ENCODE measurements around the gene MIF4GD.
"Not testable (repeated sequence)": the region's sequence is repeated elsewhere in the genome, so short reads cannot be mapped to it uniquely, and the experiment has no call there.

Gene MIF4GD

DNA sequence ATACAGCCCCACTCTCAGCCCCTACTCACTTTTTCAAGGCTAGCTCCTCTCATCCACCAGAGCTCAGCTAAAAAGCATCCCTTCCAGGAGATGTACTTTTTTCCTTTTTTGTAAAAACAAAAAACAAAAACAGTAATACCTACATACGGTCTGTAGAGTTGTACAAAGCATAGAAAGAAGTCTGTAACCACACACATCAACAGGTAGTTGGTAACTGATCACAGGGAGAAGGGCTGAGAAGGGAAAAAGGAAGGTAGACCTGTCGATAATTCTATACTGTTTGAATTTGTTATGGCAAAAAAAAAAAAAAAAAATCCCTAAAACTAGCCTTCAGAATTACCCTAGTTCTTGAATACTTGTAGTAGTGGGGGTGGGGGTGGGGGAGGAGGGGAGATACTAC is 17.3 kb upstream of the MIF4GD start:
- no peak for DNase-seq

DNA sequence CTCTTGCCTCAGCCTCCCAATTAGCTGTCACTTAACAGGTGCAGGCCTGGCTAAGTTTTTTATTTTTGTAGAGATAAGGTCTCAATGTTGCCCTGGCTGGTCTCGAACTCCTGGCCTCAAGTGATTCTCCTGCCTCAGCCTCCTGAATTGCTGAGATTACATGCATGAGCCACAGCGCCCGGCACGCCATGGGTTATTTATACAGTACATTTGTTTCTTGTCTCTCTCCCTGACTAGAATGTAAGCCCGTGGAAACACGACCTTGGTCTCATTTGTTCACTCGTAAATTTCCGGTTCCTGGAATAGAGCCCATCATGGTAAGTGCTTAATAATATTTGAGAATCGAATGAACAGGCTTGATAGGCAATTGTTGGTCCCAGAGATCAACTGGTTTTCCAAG is 16.2 kb upstream of the MIF4GD start:
- no peak for DNase-seq

DNA sequence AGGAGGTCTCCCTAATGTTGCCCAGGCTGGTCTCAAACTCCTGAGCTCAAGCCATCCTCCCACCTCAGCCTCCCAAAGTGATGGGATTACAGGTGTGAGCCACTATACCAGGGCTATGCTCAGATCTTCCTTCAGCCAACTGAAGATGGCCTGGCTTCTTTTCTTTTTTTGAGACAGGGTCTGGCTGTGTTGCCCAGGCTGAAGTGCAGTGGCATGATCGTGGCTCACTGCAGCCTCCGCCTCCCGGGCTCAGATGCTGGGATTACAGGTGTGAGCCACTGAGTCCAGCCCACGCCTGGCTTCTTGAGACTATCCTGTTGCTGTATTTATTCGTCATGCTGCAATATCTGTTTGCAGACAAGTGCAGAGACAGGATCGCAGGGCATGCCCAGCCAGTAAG is 14.1 kb upstream of the MIF4GD start:
- no peak for DNase-seq

- DNase-seq: not testable (repeated sequence)
Measured at GRCh38 chr17:75280189-75280588, 9.2 kb upstream of the MIF4GD start.

- DNase-seq: no peak
Measured at GRCh38 chr17:75277664-75278071, 6.6 kb upstream of the MIF4GD start.

- DNase-seq: no peak
Measured at GRCh38 chr17:75273977-75274708, 3.1 kb upstream of the MIF4GD start.

- DNase-seq: no peak
Measured at GRCh38 chr17:75272848-75273184, 1.8 kb upstream of the MIF4GD start.

GRCh38 chr17:75271955-75272847 is 1.2 kb upstream of the MIF4GD start:
- DNase-seq: no peak

DNA sequence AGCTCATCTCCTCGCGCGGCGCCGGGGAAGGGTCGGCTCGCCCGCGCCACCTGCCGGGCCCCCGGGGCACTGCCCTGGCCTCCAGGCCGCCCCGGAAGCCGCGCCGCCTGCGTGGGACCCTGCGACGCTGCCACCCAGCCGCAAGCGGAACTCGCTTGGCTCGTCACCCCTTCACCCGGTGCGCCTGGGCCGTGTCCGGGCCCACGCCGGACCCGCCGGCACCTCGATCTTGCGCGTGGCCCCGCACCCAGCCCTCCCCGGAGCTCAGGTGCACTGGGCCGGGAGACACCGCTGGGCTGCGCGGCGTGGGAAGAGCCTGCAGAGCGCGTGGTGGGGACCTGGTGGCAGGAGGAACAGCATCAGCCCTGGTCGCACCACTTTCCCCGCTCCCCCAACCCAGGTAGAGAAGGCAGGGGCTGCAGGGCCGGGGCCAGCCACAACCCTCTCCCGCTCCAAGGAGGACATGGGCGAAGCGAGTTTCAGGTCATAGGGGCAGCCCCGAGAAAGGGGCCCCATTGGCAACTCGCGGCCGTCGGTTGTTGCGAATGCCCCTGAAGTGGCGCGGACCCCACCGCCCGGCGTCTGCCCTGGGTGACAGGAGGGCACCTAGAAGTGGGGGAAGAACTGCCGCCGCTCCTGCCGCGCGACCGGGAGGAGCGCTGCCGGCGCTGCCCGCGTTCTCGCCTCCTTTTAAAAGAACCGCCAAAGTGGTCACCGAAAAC is 363 bp upstream of the MIF4GD start:
- DNase-seq: peak; percentile 72 to 86 (median 80)

DNA sequence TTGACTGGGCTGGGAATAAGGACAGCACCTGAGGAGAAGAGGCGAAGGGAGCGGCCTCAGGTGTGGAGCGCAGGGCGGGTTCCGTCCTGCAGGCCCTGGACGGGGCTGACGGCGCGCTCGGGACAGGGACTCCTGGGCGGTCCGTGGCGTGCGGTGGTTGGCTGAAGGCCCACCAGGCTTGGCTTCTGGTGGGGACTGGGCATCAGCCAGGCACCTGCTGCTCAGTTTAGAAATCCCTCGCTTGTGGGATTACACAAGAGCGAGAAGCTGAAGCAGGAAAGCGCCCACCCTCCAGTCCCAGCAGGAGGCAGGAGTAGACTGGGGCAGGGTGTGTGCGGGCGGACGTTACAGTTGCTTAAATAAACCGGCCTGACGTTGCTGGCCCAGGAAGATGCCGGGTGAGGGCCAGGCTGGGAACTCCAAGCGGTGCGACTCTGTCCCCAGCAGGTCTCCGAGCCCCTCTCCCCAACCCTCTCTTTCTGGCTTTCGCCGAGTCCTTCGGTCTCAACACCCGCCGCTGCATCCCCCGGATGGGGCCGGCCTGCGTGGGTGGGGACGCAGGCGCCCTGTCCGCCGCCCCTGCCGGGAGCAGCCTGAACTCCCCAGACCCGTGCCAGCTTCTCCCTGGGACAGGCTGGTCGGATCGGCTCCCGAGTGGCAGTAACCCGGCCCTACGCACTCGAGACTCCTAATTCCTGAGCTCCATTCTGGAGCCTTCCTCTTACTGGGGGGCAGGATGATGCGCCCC is 639 bp downstream of the MIF4GD start:
- peak in 3 of 4 experiments; percentile 22 to 29 (median 22) for DNase-seq

- DNase-seq: no peak
Measured at GRCh38 chr17:75269844-75270217, 1.2 kb downstream of the MIF4GD start.

GRCh38 chr17:75267411-75268232 is 3.4 kb downstream of the MIF4GD start:
- DNase-seq: no peak

DNA sequence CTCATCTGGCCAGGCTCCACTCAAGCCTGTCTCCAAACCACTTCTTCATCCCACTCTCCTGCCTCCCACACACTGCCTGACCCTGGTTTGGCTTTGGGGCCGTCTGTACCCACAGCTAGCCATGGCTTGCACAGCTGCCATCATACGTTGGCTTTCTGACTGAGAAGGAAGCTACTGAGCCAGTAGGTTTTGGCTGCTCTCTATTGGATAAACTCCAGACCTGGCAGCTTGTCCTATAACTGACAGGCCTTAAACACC is 3.9 kb downstream of the MIF4GD start:
- DNase-seq: no peak

- DNase-seq: no peak
Measured at GRCh38 chr17:75266316-75267152, 4.5 kb downstream of the MIF4GD start.

GRCh38 chr17:75265614-75266315 is 5.3 kb downstream of the MIF4GD start:
- no peak for DNase-seq

- no peak for DNase-seq
Measured at GRCh38 chr17:75263055-75263454, 8.0 kb downstream of the MIF4GD start.

- DNase-seq: no peak
Measured at GRCh38 chr17:75262112-75262606, 8.9 kb downstream of the MIF4GD start.

DNA sequence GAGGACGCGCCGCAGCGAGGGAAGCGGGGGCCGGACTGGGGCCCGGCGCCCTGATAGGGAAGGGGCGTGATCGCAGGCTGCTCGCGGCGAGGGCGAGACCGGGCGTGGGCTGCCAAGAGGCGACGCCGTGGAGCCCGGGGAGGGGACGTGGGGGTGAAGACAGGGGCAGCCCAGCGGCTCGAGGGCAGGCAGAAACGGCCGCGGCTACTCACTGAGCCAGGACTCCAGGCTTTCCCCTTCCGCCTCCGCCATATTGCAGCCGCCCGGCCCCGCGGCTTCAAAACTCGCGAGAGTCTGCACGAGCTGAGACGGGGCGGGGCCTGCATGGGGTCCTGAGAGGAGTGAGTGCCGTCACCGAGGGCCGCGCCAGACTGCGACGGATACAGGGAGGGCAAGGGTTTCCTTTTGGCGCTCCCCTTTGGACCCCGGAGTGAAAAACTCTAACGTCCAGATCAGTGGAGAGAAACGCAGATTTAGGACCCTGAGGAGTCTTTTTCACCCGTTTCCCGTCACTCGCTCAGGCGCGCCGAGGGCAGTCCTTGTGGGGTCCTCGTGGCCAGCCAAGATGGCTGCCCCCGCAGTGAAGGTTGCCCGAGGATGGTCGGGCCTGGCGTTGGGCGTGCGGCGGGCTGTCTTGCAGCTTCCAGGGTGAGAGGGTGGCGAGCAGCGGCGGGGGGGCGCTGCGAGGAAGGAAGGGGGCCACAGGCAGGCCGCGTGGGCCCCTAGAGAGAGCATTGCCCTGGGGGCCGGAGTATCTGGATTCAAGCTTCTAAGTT is 9.5 kb downstream of the MIF4GD start, which contains the start of the genes GGA3 and MRPS7:
TSS of gene GGA3 (minus strand) at position 271 of the 776 bp plus-strand sequence. CDS start at position 252, 19 bp downstream.
TSS of gene MRPS7 (plus strand) at position 544 of the 776 bp plus-strand sequence. CDS start at position 566, 22 bp downstream.
- DNase-seq: peak; percentile 92 to 95 (median 94)

GRCh38 chr17:75260641-75261335 is 10.2 kb downstream of the MIF4GD start:
- DNase-seq: peak in 1 of 4 experiments; percentile 50
